Hematopoietic multipotent progenitor cell treated with erythropoietin and hydrocortisone succinate and interleukin-3 and kit ligand, for 15 days (in vitro differentiated cells): ENCODE data around the gene IFNL1.
A peak's percentile ranks its signal among the peaks of the same experiment; 100 is the strongest.
"Not testable (repeated sequence)": the region's sequence is repeated elsewhere in the genome, so short reads cannot be mapped to it uniquely, and the experiment has no call there.

Experiments
- DNase-seq: peaks from one replicate; pipeline ENCODE4 v3.0.0-alpha.2; 2015; ENCODE audit warnings: low spot score

Gene IFNL1

GRCh38 chr19:39332738-39333137 is 36.5 kb downstream of the IFNL1 start:
- DNase-seq: not testable (repeated sequence)

GRCh38 chr19:39333507-39333906 is 37.3 kb downstream of the IFNL1 start:
- DNase-seq: no peak

GRCh38 chr19:39334444-39334976 is 38.3 kb downstream of the IFNL1 start:
- no peak for DNase-seq

GRCh38 chr19:39335168-39335548 is 39.0 kb downstream of the IFNL1 start:
- DNase-seq: peak; percentile 48

GRCh38 chr19:39336483-39336882 is 40.3 kb downstream of the IFNL1 start:
- no peak for DNase-seq

GRCh38 chr19:39339674-39340073 is 43.5 kb downstream of the IFNL1 start:
- no peak for DNase-seq

- not testable (repeated sequence) for DNase-seq
These were observed 43.9 kb downstream of the IFNL1 start for GRCh38 chr19:39340156-39340555.

- no peak for DNase-seq
These were observed 45.0 kb downstream of the IFNL1 start for GRCh38 chr19:39341129-39341718.

GRCh38 chr19:39341719-39342604 is 45.8 kb downstream of the IFNL1 start, which contains the start of gene SAMD4B:
SAMD4B (plus strand) TSS chr19:39342421; CDS start chr19:39356894, 14,473 bp downstream.
- DNase-seq: peak; percentile 99

- DNase-seq: no peak
These were observed 46.6 kb downstream of the IFNL1 start for GRCh38 chr19:39342647-39343305.

GRCh38 chr19:39345956-39346355 is 49.7 kb downstream of the IFNL1 start:
- DNase-seq: no peak

GRCh38 chr19:39347332-39348164 is 51.3 kb downstream of the IFNL1 start:
- no peak for DNase-seq
